Left kidney (tissue), 2 donors: ENCODE results near the gene RABL6. TPM values are rescaled to one million over a fixed set of nuclear protein-coding genes. Genes with fewer than 3 reads are reported as not detected.
A peak's percentile ranks its signal among the peaks of the same experiment; 100 is the strongest.
"Not testable (repeated sequence)": the region's sequence is repeated elsewhere in the genome, so short reads cannot be mapped to it uniquely, and the experiment has no call there.

ENCODE experiments used
- DNase-seq: peaks from one replicate; pipeline ENCODE4 v3.0.0-alpha.2; 2013
- polyA plus RNA-seq: library from polyadenylated mRNA; unstranded; fragments of 120-200 nt; gene quantifications from one replicate; pipeline ENCODE4 v1.2.1, GENCODE V29; 2013; ENCODE audit not compliant: insufficient read length

The RABL6 gene
- polyA plus RNA-seq, 1 donor, result 59.9 TPM

DNA sequence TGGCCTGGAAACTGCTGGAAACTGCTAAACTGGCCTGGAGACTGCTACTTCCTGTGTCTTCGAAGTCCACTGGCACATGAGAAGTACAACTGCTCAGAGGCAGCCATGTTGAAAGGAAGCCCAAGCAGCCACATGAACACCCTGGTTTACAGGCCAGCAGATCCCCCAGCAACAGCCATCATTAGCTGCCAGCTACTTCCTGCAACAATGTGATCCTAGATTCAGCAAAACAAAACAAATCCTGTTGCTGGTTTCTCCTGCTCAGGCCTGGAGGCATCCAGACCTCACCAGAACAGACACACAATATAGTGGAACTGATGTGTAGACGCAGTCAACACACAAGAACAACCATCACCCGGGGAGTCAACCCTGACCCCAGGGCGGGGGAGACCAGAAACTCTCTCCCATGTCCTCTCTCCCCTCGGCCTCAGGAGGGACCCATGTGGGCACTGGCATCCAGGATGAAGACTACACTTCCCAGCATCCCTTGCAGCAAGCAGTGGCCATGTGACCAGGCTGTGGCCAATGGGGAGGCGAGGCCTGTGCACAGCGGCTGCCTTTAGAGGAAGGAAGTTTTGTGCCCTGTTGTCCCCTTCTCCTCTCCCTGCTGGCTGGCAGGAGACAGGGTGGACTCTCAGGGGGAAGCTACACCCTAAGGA lies 34.2 kb upstream of the RABL6 start:
- no peak for DNase-seq

GRCh38 chr9:136774416-136775045 lies 33.2 kb upstream of the RABL6 start:
- DNase-seq, result no peak

- DNase-seq, result no peak
Observed at GRCh38 chr9:136775191-136775590, 32.6 kb upstream of the RABL6 start.

DNA sequence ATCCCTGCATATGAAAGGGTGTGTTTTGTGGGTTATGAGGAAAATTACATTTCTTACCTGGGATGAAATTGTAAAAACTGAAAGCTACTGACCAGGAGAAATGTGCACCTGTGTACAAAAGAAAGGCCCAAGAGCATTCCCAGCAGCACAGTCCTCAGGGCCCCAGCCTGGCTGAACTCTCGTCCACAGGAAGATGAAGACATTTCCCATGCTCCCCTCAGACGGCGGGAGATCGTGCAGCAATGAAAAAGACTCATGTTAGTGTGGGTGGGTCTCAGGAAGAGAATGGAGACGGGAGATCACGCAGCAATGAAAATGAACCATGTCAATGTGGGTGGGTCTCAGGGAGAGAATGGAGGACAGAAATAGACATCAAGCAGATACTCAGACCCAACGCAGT lies 30.8 kb upstream of the RABL6 start:
- DNase-seq, result no peak

GRCh38 chr9:136777359-136777758 lies 30.4 kb upstream of the RABL6 start:
- no peak for DNase-seq

GRCh38 chr9:136779808-136780207 lies 27.9 kb upstream of the RABL6 start:
- no peak for DNase-seq

DNA sequence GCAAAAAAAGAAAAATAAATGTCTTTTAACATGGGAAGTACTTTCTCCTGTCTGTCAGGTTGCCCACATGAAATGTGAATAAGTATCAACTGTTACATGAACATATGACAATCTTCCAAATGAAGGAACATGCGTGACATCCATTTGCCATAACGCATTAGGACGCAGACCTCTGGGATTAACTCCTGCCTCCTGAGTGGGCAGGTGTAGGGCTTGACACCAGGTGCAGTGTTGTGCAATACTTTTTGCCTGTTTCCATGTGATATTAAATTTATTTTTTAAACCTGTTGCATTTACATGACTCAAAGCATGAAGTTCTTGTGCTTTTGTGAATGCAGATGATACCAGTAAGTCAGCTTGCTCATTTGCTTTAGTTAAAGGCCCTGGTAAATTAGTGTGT lies 25.3 kb upstream of the RABL6 start:
- no peak for DNase-seq

DNA sequence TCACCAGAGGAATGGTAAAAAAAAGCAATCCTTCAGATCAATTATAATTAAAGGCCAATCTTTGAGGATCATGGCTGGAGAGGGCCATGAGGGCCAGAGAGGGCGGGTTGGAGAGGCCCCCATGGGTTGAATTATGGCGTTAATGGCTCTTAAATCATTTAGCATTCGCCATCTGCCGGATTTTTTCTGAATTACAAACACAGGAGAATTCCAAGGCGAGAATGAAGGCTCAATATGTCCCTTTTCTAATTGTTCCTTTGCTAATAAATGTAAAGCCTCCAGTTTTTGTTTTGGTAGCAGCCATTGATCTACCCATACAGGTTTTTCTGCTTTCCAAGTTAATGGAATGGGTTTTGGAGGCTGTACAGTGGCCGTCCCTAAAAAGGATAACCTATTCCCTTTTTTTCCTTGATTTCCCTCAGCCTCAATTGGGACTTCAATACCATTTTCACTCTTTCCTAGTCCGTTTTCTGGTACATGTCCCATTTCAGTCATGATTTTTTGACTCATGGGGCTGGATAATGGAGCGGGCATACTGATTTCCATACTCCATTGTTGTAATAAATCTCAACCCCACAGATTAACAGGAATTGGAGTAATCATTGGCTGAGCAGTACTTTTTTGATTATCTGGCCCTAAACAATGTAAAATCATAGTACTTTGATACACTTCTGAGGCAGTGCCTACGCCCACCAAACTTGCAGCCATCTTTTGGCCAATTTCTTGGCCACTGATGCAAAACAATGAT lies 23.3 kb upstream of the RABL6 start:
- DNase-seq, result no peak

DNA sequence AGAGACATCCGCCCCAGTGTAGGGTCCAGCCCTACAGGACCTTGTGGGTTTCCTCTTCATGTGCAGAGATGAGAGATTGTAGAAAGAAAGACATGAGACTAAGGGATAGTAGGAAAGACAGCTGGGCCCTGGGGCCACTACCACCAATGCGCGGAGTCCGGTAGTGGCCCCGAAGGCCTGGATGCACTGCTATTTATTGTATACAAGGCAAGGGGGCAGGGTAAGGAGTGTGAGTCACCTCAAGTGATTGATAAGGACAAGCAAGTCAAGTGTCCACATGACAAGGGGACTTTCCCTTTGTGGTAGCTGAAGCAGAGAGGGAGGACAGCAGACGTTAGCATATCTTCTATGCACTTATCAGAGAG lies 22.8 kb upstream of the RABL6 start:
- no peak for DNase-seq

- not testable (repeated sequence) for DNase-seq
Observed at GRCh38 chr9:136785565-136786355, 22.0 kb upstream of the RABL6 start.

GRCh38 chr9:136786451-136786850 lies 21.3 kb upstream of the RABL6 start:
- DNase-seq, result no peak

GRCh38 chr9:136786983-136787382 lies 20.8 kb upstream of the RABL6 start:
- DNase-seq, result not testable (repeated sequence)

- DNase-seq, result no peak
Observed at GRCh38 chr9:136787690-136788400, 19.9 kb upstream of the RABL6 start.

- not testable (repeated sequence) for DNase-seq
Observed at GRCh38 chr9:136788644-136789522, 18.9 kb upstream of the RABL6 start.

DNA sequence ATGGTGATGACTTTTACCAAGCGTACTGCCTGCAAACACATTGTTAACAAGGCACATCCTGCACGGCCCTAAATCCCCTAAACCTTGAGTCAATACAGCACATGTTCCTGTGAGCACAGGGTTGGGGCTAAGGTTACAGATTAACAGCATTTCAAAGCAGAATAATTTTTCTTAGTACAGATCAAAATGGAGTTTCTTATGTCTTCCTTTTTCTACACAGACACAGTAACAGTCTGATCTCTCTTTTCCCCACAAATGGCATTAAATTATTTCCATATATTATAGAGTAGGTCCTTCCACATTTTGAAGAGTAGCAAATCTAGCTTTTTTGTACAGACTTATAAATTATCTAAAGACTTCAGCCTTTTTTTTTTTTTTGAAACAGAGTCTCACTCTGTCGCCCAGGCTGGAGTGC lies 18.2 kb upstream of the RABL6 start:
- no peak for DNase-seq

GRCh38 chr9:136790640-136791515 lies 16.9 kb upstream of the RABL6 start, which contains the start of gene TMEM141:
TMEM141 (plus strand) TSS chr9:136791344; CDS start chr9:136791371, 27 bp downstream.
- DNase-seq, result peak; percentile 98

DNA sequence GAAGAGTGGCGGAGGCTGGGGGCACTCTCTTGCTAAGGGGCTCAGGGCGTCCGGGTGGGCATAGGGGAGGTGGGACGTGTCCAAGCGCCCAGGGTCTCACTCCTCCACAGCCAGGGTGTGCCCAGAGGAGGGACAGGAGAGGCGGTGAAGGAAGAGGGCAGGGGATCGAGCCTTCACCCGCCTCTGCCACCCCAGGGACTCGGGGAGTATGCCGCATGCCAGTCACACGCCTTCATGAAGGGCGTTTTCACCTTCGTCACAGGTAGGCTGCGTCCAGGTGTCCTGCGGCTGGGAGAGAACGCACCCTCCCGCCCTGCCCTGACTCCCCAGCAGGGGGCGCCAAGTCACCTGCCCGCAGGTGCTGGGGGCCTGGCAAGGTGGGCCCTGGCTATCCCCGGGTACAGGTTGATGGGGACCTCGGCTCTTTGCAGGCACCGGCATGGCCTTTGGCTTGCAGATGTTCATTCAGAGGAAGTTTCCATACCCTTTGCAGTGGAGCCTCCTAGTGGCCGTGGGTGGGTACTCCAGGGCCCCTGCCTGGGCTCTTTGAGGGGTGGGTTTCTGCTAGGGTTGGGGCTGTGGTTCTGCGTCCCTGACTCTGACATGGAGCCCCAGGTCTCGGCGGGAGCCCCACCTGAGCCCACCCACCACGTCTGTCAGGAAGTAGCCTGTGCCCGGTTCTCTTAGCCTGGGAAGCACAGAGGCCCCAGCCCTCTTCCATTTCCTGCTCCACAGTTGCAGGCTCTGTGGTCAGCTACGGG lies 16.1 kb upstream of the RABL6 start:
- DNase-seq, result no peak

GRCh38 chr9:136792321-136793085 lies 15.2 kb upstream of the RABL6 start:
- no peak for DNase-seq
